K562 (cell line): ENCODE data around the gene IL4I1. TPM values are rescaled to one million over a fixed set of nuclear protein-coding genes. Genes with fewer than 3 reads are reported as not detected.

Experiments
- ATF1 ChIP-seq, 2 experiments: fragments of 450-650 bp in 1 of 2; IDR thresholded peaks; 2 replicates each; pipeline ENCODE4 v1.6.1; 2016; ENCODE audit warnings: missing compliant biosample characterization in 1 of 2, missing genetic modification characterization in 1 of 2
- ATF4 ChIP-seq: fragments of 450-650 bp; formaldehyde crosslinking; IDR thresholded peaks from 2 replicates; pipeline ENCODE4 v1.4.0; 2022; ENCODE audit warnings: mild to moderate bottlenecking, moderate library complexity
- CCAR2 ChIP-seq: fragments of 200-400 bp; formaldehyde crosslinking; IDR thresholded peaks from 2 replicates; pipeline ENCODE4 v1.6.1; 2017; ENCODE audit warnings: mild to moderate bottlenecking, low read depth, low read length
- ELF1 ChIP-seq: fragments of 200-800 bp; sonication (Bioruptor generic); IDR thresholded peaks from 2 replicates; pipeline ENCODE4 v1.6.1; 2016; ENCODE audit warnings: missing genetic modification characterization, missing compliant biosample characterization
- ELF4 ChIP-seq: fragments of 450-650 bp; formaldehyde crosslinking; IDR thresholded peaks from 2 replicates; pipeline ENCODE4 v1.4.0; 2022; ENCODE audit warnings: missing genetic modification characterization
- RAD21 ChIP-seq, 2 experiments: fragments of 250-450 bp in 1 of 2; fragments of 450-650 bp in 1 of 2; sonication (Bioruptor Pico) in 1 of 2; formaldehyde crosslinking in 1 of 2; IDR thresholded peaks in 1 of 2; conservative IDR thresholded peaks in 1 of 2; 2 replicates each; pipeline versions ENCODE4 v1.4.0 to v1.8.0; 2020 to 2022; ENCODE audit warnings: mild to moderate bottlenecking in 2 of 2, moderate library complexity in 1 of 2
- TOE1 ChIP-seq, 2 experiments: fragments of 450-650 bp in 1 of 2; sonication (generic) in 1 of 2; formaldehyde crosslinking in 1 of 2; IDR thresholded peaks; 2 replicates each; pipeline versions ENCODE4 v1.7.1 to v1.8.0; 2016 to 2022; ENCODE audit warnings: borderline replicate concordance in 2 of 2, mild to moderate bottlenecking in 2 of 2, antibody characterized with exemption in 1 of 2, inconsistent platforms in 1 of 2, low read depth in 1 of 2, missing genetic modification reagents in 1 of 2, moderate library complexity in 1 of 2
- YBX1 ChIP-seq: fragments of 450-650 bp; IDR thresholded peaks from 2 replicates; pipeline ENCODE4 v1.7.1; 2016; ENCODE audit warnings: mild to moderate bottlenecking
- ZNF785 ChIP-seq: fragments of 250-450 bp; sonication (Bioruptor Pico); IDR thresholded peaks from 2 replicates; pipeline ENCODE4 v1.4.0; 2020; ENCODE audit warnings: mild to moderate bottlenecking
- polyA plus RNA-seq, 8 experiments: library from polyadenylated mRNA; depleted of rRNA in 4 of 8; stranded (reverse) in 5 of 8; unstranded in 3 of 8; fragments of >200 nt; fragmentation: Nextera tagmentation in 2 of 8; fragmentation: Illumina TruSeq in 1 of 8; extraction: Ambion mirVana in 2 of 8; extraction: Trizol in 1 of 8; gene quantifications; 2 replicates each; pipeline versions ENCODE4 v1.2.1 to v1.2.3, GENCODE V29; 2011 to 2014; ENCODE audit warnings: inconsistent platforms in 1 of 8, missing spikeins in 1 of 8
- total RNA-seq, 7 experiments: library from RNA; depleted of rRNA in 6 of 7; stranded (reverse); fragments of >200 nt in 6 of 7; fragmentation: Illumina TruSeq in 2 of 7; extraction: Trizol in 2 of 7; gene quantifications; 2 replicates each; pipeline versions ENCODE4 v1.2.1 to v1.2.3, GENCODE V29; 2011 to 2021; ENCODE audit warnings: low replicate concordance in 1 of 7
- TF ChIP-seq, protein P1 (sequence below): fragments of 200-600 bp; sonication (generic); IDR thresholded peaks from one replicate; pipeline ENCODE4 v1.6.1; 2012; ENCODE audit warnings: mild to moderate bottlenecking, low read depth, low read length, inconsistent platforms
- TF ChIP-seq, protein P2 (sequence below): fragments of 250-450 bp; sonication (Bioruptor Pico); IDR thresholded peaks from 2 replicates; pipeline ENCODE4 v1.5.0; 2020; ENCODE audit warnings: mild to moderate bottlenecking, borderline replicate concordance

IL4I1 gene
- total and polyA plus RNA-seq, 9 of the 15 experiments (the other 6 are each of a cell fraction or from before 2014, with no cell fraction given) = 0.06 to 0.95 (median 0.43) TPM; not detected in 2

GRCh38 chr19:49850487-49851342, 46.0 kb downstream of the IL4I1 start, which contains the start of gene PTOV1 (continued):
- TF ChIP-seq, protein P1, sequence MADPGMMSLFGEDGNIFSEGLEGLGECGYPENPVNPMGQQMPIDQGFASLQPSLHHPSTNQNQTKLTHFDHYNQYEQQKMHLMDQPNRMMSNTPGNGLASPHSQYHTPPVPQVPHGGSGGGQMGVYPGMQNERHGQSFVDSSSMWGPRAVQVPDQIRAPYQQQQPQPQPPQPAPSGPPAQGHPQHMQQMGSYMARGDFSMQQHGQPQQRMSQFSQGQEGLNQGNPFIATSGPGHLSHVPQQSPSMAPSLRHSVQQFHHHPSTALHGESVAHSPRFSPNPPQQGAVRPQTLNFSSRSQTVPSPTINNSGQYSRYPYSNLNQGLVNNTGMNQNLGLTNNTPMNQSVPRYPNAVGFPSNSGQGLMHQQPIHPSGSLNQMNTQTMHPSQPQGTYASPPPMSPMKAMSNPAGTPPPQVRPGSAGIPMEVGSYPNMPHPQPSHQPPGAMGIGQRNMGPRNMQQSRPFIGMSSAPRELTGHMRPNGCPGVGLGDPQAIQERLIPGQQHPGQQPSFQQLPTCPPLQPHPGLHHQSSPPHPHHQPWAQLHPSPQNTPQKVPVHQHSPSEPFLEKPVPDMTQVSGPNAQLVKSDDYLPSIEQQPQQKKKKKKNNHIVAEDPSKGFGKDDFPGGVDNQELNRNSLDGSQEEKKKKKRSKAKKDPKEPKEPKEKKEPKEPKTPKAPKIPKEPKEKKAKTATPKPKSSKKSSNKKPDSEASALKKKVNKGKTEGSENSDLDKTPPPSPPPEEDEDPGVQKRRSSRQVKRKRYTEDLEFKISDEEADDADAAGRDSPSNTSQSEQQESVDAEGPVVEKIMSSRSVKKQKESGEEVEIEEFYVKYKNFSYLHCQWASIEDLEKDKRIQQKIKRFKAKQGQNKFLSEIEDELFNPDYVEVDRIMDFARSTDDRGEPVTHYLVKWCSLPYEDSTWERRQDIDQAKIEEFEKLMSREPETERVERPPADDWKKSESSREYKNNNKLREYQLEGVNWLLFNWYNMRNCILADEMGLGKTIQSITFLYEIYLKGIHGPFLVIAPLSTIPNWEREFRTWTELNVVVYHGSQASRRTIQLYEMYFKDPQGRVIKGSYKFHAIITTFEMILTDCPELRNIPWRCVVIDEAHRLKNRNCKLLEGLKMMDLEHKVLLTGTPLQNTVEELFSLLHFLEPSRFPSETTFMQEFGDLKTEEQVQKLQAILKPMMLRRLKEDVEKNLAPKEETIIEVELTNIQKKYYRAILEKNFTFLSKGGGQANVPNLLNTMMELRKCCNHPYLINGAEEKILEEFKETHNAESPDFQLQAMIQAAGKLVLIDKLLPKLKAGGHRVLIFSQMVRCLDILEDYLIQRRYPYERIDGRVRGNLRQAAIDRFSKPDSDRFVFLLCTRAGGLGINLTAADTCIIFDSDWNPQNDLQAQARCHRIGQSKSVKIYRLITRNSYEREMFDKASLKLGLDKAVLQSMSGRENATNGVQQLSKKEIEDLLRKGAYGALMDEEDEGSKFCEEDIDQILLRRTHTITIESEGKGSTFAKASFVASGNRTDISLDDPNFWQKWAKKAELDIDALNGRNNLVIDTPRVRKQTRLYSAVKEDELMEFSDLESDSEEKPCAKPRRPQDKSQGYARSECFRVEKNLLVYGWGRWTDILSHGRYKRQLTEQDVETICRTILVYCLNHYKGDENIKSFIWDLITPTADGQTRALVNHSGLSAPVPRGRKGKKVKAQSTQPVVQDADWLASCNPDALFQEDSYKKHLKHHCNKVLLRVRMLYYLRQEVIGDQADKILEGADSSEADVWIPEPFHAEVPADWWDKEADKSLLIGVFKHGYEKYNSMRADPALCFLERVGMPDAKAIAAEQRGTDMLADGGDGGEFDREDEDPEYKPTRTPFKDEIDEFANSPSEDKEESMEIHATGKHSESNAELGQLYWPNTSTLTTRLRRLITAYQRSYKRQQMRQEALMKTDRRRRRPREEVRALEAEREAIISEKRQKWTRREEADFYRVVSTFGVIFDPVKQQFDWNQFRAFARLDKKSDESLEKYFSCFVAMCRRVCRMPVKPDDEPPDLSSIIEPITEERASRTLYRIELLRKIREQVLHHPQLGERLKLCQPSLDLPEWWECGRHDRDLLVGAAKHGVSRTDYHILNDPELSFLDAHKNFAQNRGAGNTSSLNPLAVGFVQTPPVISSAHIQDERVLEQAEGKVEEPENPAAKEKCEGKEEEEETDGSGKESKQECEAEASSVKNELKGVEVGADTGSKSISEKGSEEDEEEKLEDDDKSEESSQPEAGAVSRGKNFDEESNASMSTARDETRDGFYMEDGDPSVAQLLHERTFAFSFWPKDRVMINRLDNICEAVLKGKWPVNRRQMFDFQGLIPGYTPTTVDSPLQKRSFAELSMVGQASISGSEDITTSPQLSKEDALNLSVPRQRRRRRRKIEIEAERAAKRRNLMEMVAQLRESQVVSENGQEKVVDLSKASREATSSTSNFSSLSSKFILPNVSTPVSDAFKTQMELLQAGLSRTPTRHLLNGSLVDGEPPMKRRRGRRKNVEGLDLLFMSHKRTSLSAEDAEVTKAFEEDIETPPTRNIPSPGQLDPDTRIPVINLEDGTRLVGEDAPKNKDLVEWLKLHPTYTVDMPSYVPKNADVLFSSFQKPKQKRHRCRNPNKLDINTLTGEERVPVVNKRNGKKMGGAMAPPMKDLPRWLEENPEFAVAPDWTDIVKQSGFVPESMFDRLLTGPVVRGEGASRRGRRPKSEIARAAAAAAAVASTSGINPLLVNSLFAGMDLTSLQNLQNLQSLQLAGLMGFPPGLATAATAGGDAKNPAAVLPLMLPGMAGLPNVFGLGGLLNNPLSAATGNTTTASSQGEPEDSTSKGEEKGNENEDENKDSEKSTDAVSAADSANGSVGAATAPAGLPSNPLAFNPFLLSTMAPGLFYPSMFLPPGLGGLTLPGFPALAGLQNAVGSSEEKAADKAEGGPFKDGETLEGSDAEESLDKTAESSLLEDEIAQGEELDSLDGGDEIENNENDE = no peak
- TF ChIP-seq ELF4 (CRISPR knock-in tag) (peak; percentile 84; the same call in 1 of the 2 replicates), RAD21 (CRISPR knock-in tag; conservative IDR thresholded peaks at IDR 0.05 in 1 of 2, IDR thresholded peaks at IDR 0.05 in 1 of 2) (no peak), CCAR2 (no peak), ZNF785 (CRISPR knock-in tag) (no peak), TOE1 (IDR thresholded peaks at IDR 0.05; ENCODE audit: borderline replicate concordance) (peak; percentile 83; the same call in 1 of the 2 replicates), TOE1 (CRISPR knock-in tag; IDR thresholded peaks at IDR 0.05; ENCODE audit: borderline replicate concordance, low read depth) (no peak), ATF1 (CRISPR knock-in tag; IDR thresholded peaks at IDR 0.05) (peak; percentile 91), ATF1 (tag; IDR thresholded peaks at IDR 0.05) (peak; percentile 97), YBX1 (no peak), ELF1 (tag) (no peak), ATF4 (CRISPR knock-in tag) (no peak)
- TF ChIP-seq, protein P2, sequence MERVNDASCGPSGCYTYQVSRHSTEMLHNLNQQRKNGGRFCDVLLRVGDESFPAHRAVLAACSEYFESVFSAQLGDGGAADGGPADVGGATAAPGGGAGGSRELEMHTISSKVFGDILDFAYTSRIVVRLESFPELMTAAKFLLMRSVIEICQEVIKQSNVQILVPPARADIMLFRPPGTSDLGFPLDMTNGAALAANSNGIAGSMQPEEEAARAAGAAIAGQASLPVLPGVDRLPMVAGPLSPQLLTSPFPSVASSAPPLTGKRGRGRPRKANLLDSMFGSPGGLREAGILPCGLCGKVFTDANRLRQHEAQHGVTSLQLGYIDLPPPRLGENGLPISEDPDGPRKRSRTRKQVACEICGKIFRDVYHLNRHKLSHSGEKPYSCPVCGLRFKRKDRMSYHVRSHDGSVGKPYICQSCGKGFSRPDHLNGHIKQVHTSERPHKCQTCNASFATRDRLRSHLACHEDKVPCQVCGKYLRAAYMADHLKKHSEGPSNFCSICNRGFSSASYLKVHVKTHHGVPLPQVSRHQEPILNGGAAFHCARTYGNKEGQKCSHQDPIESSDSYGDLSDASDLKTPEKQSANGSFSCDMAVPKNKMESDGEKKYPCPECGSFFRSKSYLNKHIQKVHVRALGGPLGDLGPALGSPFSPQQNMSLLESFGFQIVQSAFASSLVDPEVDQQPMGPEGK = no peak
